ENCODE measurements around the gene LRGUK.

DNA sequence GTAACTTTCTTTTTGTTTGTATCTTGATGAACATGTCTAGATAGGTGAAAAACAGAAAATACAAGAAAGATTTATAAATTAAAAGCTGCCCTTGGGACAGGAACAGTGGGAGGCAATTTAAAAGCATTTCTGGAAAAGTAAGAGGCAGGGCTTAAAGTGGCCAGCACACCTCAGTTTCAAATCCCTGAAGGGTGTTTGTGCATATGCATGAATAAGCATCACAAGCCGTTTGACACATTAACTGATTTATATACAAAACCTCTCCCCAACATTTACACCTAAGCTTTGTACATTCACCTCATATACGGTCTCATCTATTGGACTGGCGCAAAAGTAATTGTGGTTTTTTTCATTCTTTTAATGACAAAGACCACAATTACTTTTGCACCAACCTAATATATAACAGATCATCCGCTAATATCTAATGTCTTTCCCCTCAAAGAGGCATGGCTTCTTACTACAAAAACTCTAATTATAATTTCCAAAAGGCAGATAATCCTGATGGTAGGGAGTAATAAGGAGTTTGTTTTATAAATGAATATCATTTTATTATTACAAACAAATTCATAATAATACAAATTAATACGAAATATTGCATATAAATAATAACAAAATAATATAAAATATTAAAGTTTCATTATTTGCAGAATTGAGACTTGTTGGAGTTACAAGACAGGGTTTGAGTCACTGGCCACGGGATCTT is 48.3 kb downstream of the LRGUK start:
- TF ChIP-seq POLR2A (IDR thresholded peaks at IDR 0.05) (no peak), CTCF (IDR thresholded peaks at IDR 0.05 in 4 of 5, conservative IDR thresholded peaks at IDR 0.05 in 1 of 5) (no peak)
